Measurements from ENCODE around the gene RASGRF2.

- TF ChIP-seq CTCF (IDR thresholded peaks at IDR 0.05; ENCODE audit: low read depth, low read length, poor library complexity, severe bottlenecking): no peak
- no peak for TF ChIP-seq EZH2phosphoT487 (IDR thresholded peaks at IDR 0.05; ENCODE audit: borderline replicate concordance, low read length)
Observed at GRCh38 chr5:81145329-81145935, 185.3 kb downstream of the RASGRF2 start.
